IPS DF 6.9 (cell line): ENCODE measurements around the gene HECW1.

ENCODE experiments used
- DNase-seq: peaks from one replicate; pipeline ENCODE4 v3.0.0-alpha.2; 2013; ENCODE audit warnings: low read depth, low spot score
- H3K27ac ChIP-seq: one replicate; pipeline ENCODE4 v1.5.1; 2013; ENCODE audit warnings: low read length, control low read depth
- H3K27me3 ChIP-seq: 2 replicates; pipeline ENCODE4 v1.6.1; 2013; ENCODE audit warnings: mild to moderate bottlenecking, low read length; ENCODE audit not compliant: control insufficient read depth, insufficient read depth
- H3K36me3 ChIP-seq: 2 replicates; pipeline ENCODE4 v1.6.1; 2013; ENCODE audit warnings: low read length; ENCODE audit not compliant: control insufficient read depth, insufficient read depth
- H3K4me1 ChIP-seq: 2 replicates; pipeline ENCODE4 v1.6.1; 2013; ENCODE audit warnings: low read length; ENCODE audit not compliant: control insufficient read depth, insufficient read depth
- H3K4me3 ChIP-seq: 2 replicates; pipeline ENCODE4 v1.5.1; 2013; ENCODE audit warnings: mild to moderate bottlenecking, low read length
- H3K9me3 ChIP-seq: 2 replicates; pipeline ENCODE4 v1.6.1; 2013; ENCODE audit warnings: low read length, inconsistent platforms; ENCODE audit not compliant: control insufficient read depth, insufficient read depth
- WGBS: extraction: QIAGEN DNeasy Blood & Tissue Kit; methylation state at CpG from one replicate; pipeline ENCODE4 v1.1.7; 2013; ENCODE audit warnings: mixed read lengths, missing lambda C conversion rate; ENCODE audit not compliant: insufficient read length, insufficient coverage; 5-methylcytosine and 5-hydroxymethylcytosine counted together

Gene HECW1

DNA sequence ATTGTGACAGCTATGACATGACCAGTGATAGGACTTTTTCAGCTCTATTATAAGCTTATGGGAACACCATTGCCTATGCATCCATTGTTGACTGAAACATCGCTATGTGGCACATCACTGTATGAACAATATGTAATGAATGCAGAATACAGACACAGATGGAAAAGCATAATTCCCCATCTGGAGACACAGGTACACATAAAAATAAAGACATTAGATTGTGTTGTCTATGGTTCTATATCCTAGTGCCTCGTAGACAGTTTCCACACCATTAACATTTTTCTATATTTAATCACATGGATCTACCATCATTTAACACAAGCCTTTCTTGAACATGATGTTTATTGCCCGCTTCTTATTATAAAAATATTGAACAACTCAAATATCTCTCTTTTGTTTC lies 374.2 kb downstream of the HECW1 start:
- 100% methylated on average over 1 of the region's 3 CpGs for WGBS
- no peaks in the 10 kb centered on the region for H3K27me3 ChIP-seq
- H3K4me3 ChIP-seq: no peak overlapping the region
- no peaks in the 10 kb centered on the region for H3K4me1 ChIP-seq
- no peaks in the 10 kb centered on the region for H3K36me3 ChIP-seq
- H3K9me3 ChIP-seq: no peaks in the 10 kb centered on the region
- DNase-seq: no peak
- no peak overlapping the region for H3K27ac ChIP-seq

DNA sequence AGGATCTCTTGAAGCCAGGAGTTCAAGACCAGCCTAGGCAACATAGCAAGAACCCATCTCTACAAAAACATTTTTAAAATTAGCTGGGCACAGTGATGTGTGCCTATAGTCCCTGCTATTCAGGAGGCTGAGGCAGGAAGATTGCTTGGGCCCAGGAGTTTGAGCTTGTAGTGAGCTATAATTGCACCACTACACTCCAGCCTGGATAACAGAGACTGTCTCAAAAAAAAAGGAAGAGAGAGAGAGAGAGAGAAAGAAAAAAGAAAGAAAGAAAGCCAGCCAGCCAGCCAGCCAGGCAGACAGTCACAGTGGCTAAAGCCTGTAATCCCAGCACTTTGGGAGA lies 375.3 kb downstream of the HECW1 start:
- no peaks in the 10 kb centered on the region for H3K4me1 ChIP-seq

DNA sequence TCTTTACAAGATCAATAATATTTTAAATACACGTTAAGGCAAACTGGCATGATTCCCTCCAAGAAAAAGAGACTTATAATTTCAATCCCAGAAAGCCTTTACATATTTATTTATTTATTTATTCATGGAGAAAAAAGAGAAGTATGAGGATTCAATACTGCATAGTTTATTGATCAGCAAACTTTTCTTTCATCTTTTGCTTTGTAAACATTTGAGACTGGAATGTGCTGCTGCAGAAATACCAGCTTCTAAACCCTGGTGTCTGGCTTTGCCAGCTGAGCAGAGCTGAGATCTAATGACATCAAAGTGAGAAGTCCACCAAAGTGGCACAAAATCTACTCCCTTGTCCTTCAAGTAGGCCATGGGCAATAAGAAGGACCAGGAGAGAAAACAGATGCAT lies 376.8 kb downstream of the HECW1 start:
- DNase-seq: no peak
- no CpG with 5 or more reads among the region's 1 CpG for WGBS
- no peaks in the 10 kb centered on the region for H3K36me3 ChIP-seq
- no peaks in the 10 kb centered on the region for H3K9me3 ChIP-seq
- H3K27ac ChIP-seq: no peak overlapping the region
- H3K4me3 ChIP-seq: no peak overlapping the region
- no peaks in the 10 kb centered on the region for H3K27me3 ChIP-seq
- H3K4me1 ChIP-seq: no peaks in the 10 kb centered on the region

More for the DNA sequence above, 375.3 kb downstream of the HECW1 start:
- Histone ChIP-seq H3K9me3 (no peaks in the 10 kb centered on the region), H3K27ac (no peak overlapping the region), H3K27me3 (no peaks in the 10 kb centered on the region), H3K4me3 (no peak overlapping the region), H3K36me3 (no peaks in the 10 kb centered on the region)
- no peak for DNase-seq

DNA sequence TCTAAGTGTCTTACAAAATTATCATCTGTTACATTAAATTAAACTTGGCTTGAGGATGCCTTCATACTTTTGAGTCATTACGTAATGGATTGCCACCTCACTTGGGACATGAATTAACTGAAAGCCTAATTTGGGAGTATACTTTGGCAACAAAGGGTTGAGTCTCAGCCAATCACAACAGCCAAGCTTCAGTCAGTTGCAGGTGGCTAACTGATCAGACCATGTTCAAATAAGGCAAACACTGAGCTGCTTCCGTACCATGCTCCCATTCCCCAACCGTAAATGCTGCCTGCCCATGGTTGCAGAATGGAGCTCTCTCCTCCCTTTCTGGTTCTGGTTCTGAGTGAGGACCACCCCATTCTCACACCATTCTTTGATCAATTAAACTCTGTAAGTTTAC lies 377.6 kb downstream of the HECW1 start:
- no peak overlapping the region for H3K4me3 ChIP-seq
- no peaks in the 10 kb centered on the region for H3K4me1 ChIP-seq
- H3K9me3 ChIP-seq: no peaks in the 10 kb centered on the region
- no peaks in the 10 kb centered on the region for H3K27me3 ChIP-seq
- WGBS: no CpG with 5 or more reads among the region's 3 CpGs
- H3K36me3 ChIP-seq: no peaks in the 10 kb centered on the region
- no peak overlapping the region for H3K27ac ChIP-seq
- DNase-seq: no peak

DNA sequence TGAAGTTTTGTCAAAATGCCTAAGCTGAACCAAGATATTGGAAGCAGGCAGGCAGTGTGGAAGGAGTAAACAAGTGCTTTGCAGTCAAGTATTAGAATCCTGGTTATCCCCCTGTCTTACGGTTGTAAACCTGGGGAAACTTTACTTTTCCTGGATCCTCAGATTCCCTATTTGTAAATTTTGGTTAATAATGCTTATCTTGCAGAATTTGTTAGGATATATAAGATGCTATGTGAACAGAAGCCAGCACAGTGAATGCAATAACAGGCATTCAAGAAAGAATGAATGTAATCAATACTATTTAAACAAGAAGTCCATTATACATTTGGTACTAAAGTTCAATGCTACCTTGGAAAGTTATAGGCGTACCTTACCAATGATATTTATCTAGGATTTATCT lies 378.7 kb downstream of the HECW1 start:
- no peak for DNase-seq
- Histone ChIP-seq H3K4me3 (no peak overlapping the region), H3K9me3 (no peaks in the 10 kb centered on the region), H3K27me3 (no peaks in the 10 kb centered on the region), H3K4me1 (no peaks in the 10 kb centered on the region), H3K27ac (no peak overlapping the region), H3K36me3 (no peaks in the 10 kb centered on the region)
- WGBS: no CpG with 5 or more reads among the region's 2 CpGs

DNA sequence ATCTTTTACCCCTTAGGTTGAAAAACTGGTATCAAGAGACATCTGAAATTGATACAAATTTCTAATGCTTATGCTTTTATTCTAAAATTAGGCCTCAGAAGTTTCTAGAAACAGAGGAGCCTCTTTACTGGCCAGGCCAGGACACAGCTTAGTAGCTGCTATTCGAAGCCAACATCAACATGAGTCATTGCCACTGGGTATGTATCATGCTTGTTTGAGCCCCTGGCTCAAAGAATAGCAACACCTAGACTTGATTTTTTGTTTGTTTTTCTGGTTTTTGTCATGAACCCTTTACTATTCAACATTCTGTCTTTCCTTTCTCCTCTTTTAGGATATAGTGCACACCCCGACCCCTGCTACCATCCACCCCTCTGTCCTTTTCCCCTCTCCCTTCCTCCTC lies 379.5 kb downstream of the HECW1 start:
- no CpG with 5 or more reads among the region's 2 CpGs for WGBS
- H3K4me3 ChIP-seq: no peak overlapping the region
- H3K27me3 ChIP-seq: no peaks in the 10 kb centered on the region
- H3K9me3 ChIP-seq: no peaks in the 10 kb centered on the region
- H3K27ac ChIP-seq: no peak overlapping the region
- no peak for DNase-seq
- no peaks in the 10 kb centered on the region for H3K4me1 ChIP-seq
- no peaks in the 10 kb centered on the region for H3K36me3 ChIP-seq

DNA sequence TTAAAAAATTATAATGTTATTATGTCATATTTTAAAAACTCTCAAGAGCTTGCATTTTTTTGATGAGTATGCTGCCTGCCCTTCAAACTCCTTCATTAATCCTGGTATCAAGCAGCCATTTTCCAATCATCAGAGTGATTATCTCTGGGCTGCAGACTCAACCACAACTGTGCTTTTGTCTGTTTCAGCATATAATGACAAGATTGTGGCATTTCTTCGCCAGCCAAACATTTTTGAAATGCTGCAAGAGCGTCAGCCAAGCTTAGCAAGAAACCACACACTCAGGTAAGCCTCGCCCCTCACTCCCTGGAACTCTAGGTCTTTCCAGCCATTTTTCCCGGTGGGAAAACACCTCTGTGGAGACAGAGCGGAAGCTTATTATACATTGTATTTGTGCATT lies 380.4 kb downstream of the HECW1 start:
- no peaks in the 10 kb centered on the region for H3K27me3 ChIP-seq
- H3K4me1 ChIP-seq: no peaks in the 10 kb centered on the region
- no CpG with 5 or more reads among the region's 5 CpGs for WGBS
- H3K27ac ChIP-seq: no peak overlapping the region
- no peaks in the 10 kb centered on the region for H3K9me3 ChIP-seq
- no peaks in the 10 kb centered on the region for H3K36me3 ChIP-seq
- H3K4me3 ChIP-seq: no peak overlapping the region
- no peak for DNase-seq

DNA sequence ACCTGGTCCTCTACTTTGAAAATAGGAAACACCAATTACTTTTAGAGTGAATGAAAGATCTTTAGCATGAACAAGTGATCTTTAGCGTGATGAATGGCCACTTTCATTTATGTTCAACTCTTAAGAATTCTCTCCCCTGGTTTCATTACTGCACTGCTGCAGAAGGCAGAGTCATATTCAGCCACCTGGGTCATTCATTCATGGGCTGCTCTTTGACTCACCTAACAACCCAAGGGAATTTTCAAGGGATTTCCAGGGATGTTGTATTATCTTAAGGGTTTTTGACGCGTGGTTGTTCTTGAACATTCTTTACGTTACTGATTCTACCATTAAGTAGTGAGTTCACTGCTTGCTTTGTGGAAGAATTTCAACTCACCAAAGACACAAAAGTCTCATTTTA lies 383.1 kb downstream of the HECW1 start:
- no peaks in the 10 kb centered on the region for H3K4me1 ChIP-seq
- no peak for DNase-seq
- H3K27me3 ChIP-seq: no peaks in the 10 kb centered on the region
- H3K36me3 ChIP-seq: no peaks in the 10 kb centered on the region
- no peaks in the 10 kb centered on the region for H3K9me3 ChIP-seq
- no peak overlapping the region for H3K27ac ChIP-seq
- no peak overlapping the region for H3K4me3 ChIP-seq
- no CpG with 5 or more reads among the region's 4 CpGs for WGBS

DNA sequence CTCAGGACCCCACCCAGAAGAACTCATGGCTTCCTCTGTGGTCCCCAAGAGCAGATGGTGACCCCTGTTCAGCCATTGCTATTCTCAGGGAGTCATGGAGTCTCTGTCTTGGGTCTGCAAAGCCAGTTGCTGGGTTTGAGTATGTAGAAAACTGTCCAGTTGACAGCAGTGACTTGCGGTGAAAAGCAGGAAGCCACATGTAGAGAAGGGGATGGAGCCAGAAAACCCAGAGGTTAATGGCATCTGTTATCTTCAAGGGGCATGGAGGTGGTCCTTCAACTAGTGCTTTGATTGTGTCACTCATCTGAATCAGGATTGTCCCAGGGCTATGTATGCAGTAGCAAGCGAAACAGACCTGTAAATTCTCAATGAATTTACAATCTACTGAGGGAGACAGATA lies 384.1 kb downstream of the HECW1 start:
- WGBS: no CpG with 5 or more reads among the region's 2 CpGs
- Histone ChIP-seq H3K27me3 (no peaks in the 10 kb centered on the region), H3K36me3 (no peaks in the 10 kb centered on the region)

DNA sequence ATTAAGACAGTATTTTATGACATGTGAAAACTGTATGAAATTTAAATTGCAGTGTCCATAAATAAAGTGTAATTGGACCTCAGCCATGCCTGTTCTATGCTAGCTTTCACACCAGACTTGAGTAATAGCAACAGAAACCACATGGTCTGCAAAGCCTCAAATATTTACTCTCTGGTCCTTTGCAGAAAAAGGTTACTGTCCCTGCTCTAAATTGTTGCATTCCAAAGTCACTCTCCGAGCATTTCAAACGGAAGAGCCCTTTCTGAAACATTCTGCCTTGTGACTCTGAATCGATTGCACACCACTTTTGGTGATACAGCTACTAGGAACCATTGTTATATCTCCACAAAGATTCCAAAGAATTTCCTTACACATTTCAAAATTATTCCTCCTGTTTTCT lies 389.4 kb downstream of the HECW1 start:
- Histone ChIP-seq H3K4me1 (no peaks in the 10 kb centered on the region), H3K27ac (no peak overlapping the region), H3K4me3 (no peak overlapping the region), H3K9me3 (no peaks in the 10 kb centered on the region), H3K27me3 (no peaks in the 10 kb centered on the region), H3K36me3 (no peaks in the 10 kb centered on the region)
- no CpG with 5 or more reads among the region's 3 CpGs for WGBS
- no peak for DNase-seq

More for the DNA sequence above, 384.1 kb downstream of the HECW1 start:
- no peak overlapping the region for H3K4me3 ChIP-seq
- DNase-seq: no peak
- H3K4me1 ChIP-seq: no peaks in the 10 kb centered on the region
- H3K9me3 ChIP-seq: no peaks in the 10 kb centered on the region
- H3K27ac ChIP-seq: no peak overlapping the region

DNA sequence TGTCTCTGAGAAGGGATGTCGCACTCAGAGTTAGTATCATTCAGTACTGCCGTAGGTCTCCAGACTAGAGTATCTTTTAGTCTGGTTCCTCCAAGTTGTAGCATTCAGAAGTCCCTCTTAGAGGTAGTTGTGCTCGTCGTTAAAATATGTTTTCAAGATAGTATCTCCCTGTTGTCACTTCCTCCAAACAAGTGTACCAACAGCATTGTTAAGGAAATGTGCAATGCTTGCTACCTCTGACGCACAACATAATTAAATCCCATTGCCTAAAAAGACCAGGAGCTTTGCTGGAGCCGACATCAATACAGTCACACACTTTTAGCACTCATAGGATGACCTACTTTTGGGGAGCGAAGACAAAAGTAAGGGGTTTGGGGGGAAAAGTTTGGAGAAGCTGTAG lies 390.5 kb downstream of the HECW1 start:
- Histone ChIP-seq H3K36me3 (no peaks in the 10 kb centered on the region), H3K4me1 (no peaks in the 10 kb centered on the region), H3K9me3 (no peaks in the 10 kb centered on the region), H3K4me3 (no peak overlapping the region), H3K27me3 (no peaks in the 10 kb centered on the region), H3K27ac (no peak overlapping the region)
- no peak for DNase-seq
- no CpG with 5 or more reads among the region's 7 CpGs for WGBS
